ENCODE data around the gene FBXW12. TPM values are rescaled to one million over a fixed set of nuclear protein-coding genes. Genes with fewer than 3 reads are reported as not detected.

FBXW12 gene
- total RNA-seq, 1 experiment from 2014 or later: 0.74 TPM

GRCh38 chr3:48428088-48428571 lies 56.1 kb downstream of the FBXW12 start:
- Histone ChIP-seq H2BK120ac (ENCODE audit: low read depth, low read length, poor library complexity, severe bottlenecking) (no peak overlapping the region), H2BK5ac (ENCODE audit: insufficient read length, low read length) (no peak overlapping the region), H3K9ac (ENCODE audit: extremely low read depth, insufficient read length, low read length) (peak overlapping the region; percentile 44), H3K56ac (ENCODE audit: insufficient read length, low read depth, low read length) (no peak overlapping the region), H3K23ac (ENCODE audit: insufficient read length, low read depth, low read length) (no peak overlapping the region), H4K91ac (ENCODE audit: insufficient read length, low read depth, low read length) (no peak overlapping the region), H3K79me1 (ENCODE audit: insufficient read depth, low read depth, low read length, poor library complexity, severe bottlenecking) (no peaks in the 10 kb centered on the region), H2BK20ac (ENCODE audit: low read depth, low read length, poor library complexity, severe bottlenecking) (no peak overlapping the region), H3K23me2 (ENCODE audit: insufficient read length, low read depth, low read length, poor library complexity, severe bottlenecking) (peaks cover 13% of the 10 kb centered on the region), H2AK5ac (ENCODE audit: insufficient read length, low read length) (no peak overlapping the region), H3K9me3 (ENCODE audit: control insufficient read depth, low read depth, low read length) (no peaks in the 10 kb centered on the region), H4K20me1 (ENCODE audit: control insufficient read depth, insufficient read depth, insufficient read length) (no peaks in the 10 kb centered on the region), H3K18ac (ENCODE audit: insufficient read length, low read depth, low read length) (no peak overlapping the region), H4K5ac (ENCODE audit: insufficient read length, low read depth, low read length) (no peak overlapping the region), H3K4me1 (ENCODE audit: insufficient read depth, low read length) (peaks cover 13% of the 10 kb centered on the region; the same call in 1 of the 2 replicates), H2BK15ac (ENCODE audit: low read depth, low read length) (no peak overlapping the region), H2BK12ac (ENCODE audit: insufficient read length, low read depth, low read length) (no peak overlapping the region), H2AFZ (ENCODE audit: low read length) (no peak overlapping the region), H3K27ac (ENCODE audit: insufficient read length, low read depth, low read length) (no peak overlapping the region), H3K4ac (ENCODE audit: low read depth, low read length) (no peak overlapping the region), H3K27me3 (ENCODE audit: insufficient read depth, low read length) (no peaks in the 10 kb centered on the region), H3T11ph (ENCODE audit: low read length) (no peak overlapping the region), H4K8ac (replicated peaks; ENCODE audit: insufficient read length, low read depth, low read length) (no peak overlapping the region), H3K79me2 (ENCODE audit: insufficient read depth, low read length) (peaks cover 35% of the 10 kb centered on the region; the same call in 1 of the 2 replicates), H3K4me2 (ENCODE audit: insufficient read depth, insufficient read length, low read length) (peak overlapping the region; percentile 65), H3K14ac (ENCODE audit: insufficient read depth, low read length) (peak overlapping the region; percentile 36)
- H3K9me3 Mint-ChIP-seq: no peaks in the 10 kb centered on the region
- TF ChIP-seq, protein P1, sequence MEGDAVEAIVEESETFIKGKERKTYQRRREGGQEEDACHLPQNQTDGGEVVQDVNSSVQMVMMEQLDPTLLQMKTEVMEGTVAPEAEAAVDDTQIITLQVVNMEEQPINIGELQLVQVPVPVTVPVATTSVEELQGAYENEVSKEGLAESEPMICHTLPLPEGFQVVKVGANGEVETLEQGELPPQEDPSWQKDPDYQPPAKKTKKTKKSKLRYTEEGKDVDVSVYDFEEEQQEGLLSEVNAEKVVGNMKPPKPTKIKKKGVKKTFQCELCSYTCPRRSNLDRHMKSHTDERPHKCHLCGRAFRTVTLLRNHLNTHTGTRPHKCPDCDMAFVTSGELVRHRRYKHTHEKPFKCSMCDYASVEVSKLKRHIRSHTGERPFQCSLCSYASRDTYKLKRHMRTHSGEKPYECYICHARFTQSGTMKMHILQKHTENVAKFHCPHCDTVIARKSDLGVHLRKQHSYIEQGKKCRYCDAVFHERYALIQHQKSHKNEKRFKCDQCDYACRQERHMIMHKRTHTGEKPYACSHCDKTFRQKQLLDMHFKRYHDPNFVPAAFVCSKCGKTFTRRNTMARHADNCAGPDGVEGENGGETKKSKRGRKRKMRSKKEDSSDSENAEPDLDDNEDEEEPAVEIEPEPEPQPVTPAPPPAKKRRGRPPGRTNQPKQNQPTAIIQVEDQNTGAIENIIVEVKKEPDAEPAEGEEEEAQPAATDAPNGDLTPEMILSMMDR (conservative IDR thresholded peaks at IDR 0.05): no peak
- peaks cover 55 to 59% of the 10 kb centered on the region in 2 experiments for H3K4me1 Mint-ChIP-seq
- peak overlapping the region; percentile 83 to 89 for H3K4me3 Mint-ChIP-seq
- H3K27me3 Mint-ChIP-seq (ENCODE audit: low read depth): no peaks in the 10 kb centered on the region
- peak overlapping the region; percentile 50 to 97 (median 93) for H3K27ac Mint-ChIP-seq
- peak; percentile 59 for DNase-seq
- H3K36me3 Mint-ChIP-seq (ENCODE audit: insufficient read depth in 1 of 3, low read depth in 3 of 3): peaks cover 11 to 42% (median 32%) of the 10 kb centered on the region in 3 experiments; a peak in 6 of 7 replicates
- WGBS (ENCODE audit: extremely low coverage, insufficient read length, low lambda C conversion rate): no CpG with 5 or more reads among the region's 7 CpGs
